Limb (tissue), 2 donors: ENCODE results near the gene PLS3.
"Not testable (repeated sequence)": the region's sequence is repeated elsewhere in the genome, so short reads cannot be mapped to it uniquely, and the experiment has no call there.

Experiments
- DNase-seq, 2 donors: peaks; one replicate each; pipeline ENCODE4 v3.0.0-alpha.2; 2016; ENCODE audit errors: extremely low spot score in 2 of 2

Gene PLS3

GRCh38 chrX:115603534-115604074 lies 42.6 kb downstream of the PLS3 start:
- DNase-seq, result no peak

GRCh38 chrX:115606861-115607260 lies 45.9 kb downstream of the PLS3 start:
- no peak for DNase-seq

- DNase-seq, result no peak
Observed at GRCh38 chrX:115609621-115610020, 48.6 kb downstream of the PLS3 start.

- no peak for DNase-seq
Observed at GRCh38 chrX:115616943-115617563, 56.1 kb downstream of the PLS3 start.

- DNase-seq, result no peak
Observed at GRCh38 chrX:115622534-115622933, 61.6 kb downstream of the PLS3 start.

- no peak for DNase-seq
Observed at GRCh38 chrX:115624916-115625315, 63.9 kb downstream of the PLS3 start.

GRCh38 chrX:115625572-115626301 lies 64.8 kb downstream of the PLS3 start:
- DNase-seq, result no peak

GRCh38 chrX:115630204-115630603 lies 69.2 kb downstream of the PLS3 start:
- no peak for DNase-seq

- no peak for DNase-seq
Observed at GRCh38 chrX:115632455-115632854, 71.5 kb downstream of the PLS3 start.

GRCh38 chrX:115633397-115633796 lies 72.4 kb downstream of the PLS3 start:
- not testable (repeated sequence) for DNase-seq

- no peak for DNase-seq
Observed at GRCh38 chrX:115639334-115639880, 78.4 kb downstream of the PLS3 start.

- no peak for DNase-seq
Observed at GRCh38 chrX:115642311-115642710, 81.3 kb downstream of the PLS3 start.

GRCh38 chrX:115642895-115643530 lies 82.0 kb downstream of the PLS3 start:
- peak; percentile 31 to 74 for DNase-seq

- not testable (repeated sequence) for DNase-seq
Observed at GRCh38 chrX:115644397-115644796, 83.4 kb downstream of the PLS3 start.

GRCh38 chrX:115649461-115650063 lies 88.6 kb downstream of the PLS3 start:
- DNase-seq, result no peak

- DNase-seq, result no peak
Observed at GRCh38 chrX:115650449-115650848, 89.5 kb downstream of the PLS3 start.

- peak; percentile 17 to 38 for DNase-seq
Observed at GRCh38 chrX:115650916-115651315, 89.9 kb downstream of the PLS3 start.

GRCh38 chrX:115652221-115652620 lies 91.2 kb downstream of the PLS3 start:
- no peak for DNase-seq

GRCh38 chrX:115665122-115665521 lies 104.1 kb downstream of the PLS3 start:
- no peak for DNase-seq

- DNase-seq, result peak in 1 of 2 donors; percentile 2
Observed at GRCh38 chrX:115679460-115679859, 118.5 kb downstream of the PLS3 start.

- DNase-seq, result no peak
Observed at GRCh38 chrX:115687595-115687994, 126.6 kb downstream of the PLS3 start.

GRCh38 chrX:115689931-115690330 lies 129.0 kb downstream of the PLS3 start:
- no peak for DNase-seq
